GM13976 (cell line): ENCODE results near the gene CHAD.
A peak's percentile ranks its signal among the peaks of the same experiment; 100 is the strongest.

Experiments used
- DNase-seq: peaks from one replicate; pipeline ENCODE4 v3.0.0; 2012; ENCODE audit warnings: low spot score
- in situ Hi-C: fragments of 300-500 bp; cut with MboI; formaldehyde crosslinking; loops from one replicate; pipeline ENCODE4 v1.12.0; 2022; ENCODE audit warnings: low sequenced_read_pairs, mixed read lengths, inconsistent platforms; ENCODE audit not compliant: unreplicated experiment
- TF ChIP-seq, protein P1 (sequence below): IDR thresholded peaks from 2 replicates; pipeline ENCODE4 v1.5.1; 2012; ENCODE audit warnings: borderline replicate concordance, mild to moderate bottlenecking; ENCODE audit not compliant: insufficient read depth; ENCODE audit errors: extremely low read depth, missing control alignments, control extremely low read depth

CHAD gene

DNA sequence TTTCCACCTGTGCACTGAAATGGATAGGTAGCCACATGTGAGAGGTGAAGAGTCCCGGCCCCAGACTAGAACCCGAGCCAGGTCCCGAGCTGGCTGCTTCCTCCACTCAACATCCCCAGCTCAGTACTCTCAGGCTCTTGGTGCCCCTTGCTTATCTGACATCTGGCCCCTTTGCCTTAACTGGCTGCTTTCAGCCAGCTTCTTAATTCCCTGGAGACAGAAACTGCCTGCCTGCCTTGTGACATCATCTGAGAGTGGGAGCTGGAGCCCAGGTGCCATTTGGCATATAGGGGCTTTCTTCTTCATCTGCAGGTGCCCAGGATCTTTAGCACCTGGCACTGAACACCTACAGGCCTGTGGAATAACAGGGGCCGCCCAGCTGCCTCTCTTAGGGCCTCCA, 8.9 kb downstream of the CHAD start:
- DNase-seq, result peak; percentile 7
- in situ Hi-C loops, result no loop called here
- TF ChIP-seq, protein P1, sequence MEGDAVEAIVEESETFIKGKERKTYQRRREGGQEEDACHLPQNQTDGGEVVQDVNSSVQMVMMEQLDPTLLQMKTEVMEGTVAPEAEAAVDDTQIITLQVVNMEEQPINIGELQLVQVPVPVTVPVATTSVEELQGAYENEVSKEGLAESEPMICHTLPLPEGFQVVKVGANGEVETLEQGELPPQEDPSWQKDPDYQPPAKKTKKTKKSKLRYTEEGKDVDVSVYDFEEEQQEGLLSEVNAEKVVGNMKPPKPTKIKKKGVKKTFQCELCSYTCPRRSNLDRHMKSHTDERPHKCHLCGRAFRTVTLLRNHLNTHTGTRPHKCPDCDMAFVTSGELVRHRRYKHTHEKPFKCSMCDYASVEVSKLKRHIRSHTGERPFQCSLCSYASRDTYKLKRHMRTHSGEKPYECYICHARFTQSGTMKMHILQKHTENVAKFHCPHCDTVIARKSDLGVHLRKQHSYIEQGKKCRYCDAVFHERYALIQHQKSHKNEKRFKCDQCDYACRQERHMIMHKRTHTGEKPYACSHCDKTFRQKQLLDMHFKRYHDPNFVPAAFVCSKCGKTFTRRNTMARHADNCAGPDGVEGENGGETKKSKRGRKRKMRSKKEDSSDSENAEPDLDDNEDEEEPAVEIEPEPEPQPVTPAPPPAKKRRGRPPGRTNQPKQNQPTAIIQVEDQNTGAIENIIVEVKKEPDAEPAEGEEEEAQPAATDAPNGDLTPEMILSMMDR, result no peak

DNA sequence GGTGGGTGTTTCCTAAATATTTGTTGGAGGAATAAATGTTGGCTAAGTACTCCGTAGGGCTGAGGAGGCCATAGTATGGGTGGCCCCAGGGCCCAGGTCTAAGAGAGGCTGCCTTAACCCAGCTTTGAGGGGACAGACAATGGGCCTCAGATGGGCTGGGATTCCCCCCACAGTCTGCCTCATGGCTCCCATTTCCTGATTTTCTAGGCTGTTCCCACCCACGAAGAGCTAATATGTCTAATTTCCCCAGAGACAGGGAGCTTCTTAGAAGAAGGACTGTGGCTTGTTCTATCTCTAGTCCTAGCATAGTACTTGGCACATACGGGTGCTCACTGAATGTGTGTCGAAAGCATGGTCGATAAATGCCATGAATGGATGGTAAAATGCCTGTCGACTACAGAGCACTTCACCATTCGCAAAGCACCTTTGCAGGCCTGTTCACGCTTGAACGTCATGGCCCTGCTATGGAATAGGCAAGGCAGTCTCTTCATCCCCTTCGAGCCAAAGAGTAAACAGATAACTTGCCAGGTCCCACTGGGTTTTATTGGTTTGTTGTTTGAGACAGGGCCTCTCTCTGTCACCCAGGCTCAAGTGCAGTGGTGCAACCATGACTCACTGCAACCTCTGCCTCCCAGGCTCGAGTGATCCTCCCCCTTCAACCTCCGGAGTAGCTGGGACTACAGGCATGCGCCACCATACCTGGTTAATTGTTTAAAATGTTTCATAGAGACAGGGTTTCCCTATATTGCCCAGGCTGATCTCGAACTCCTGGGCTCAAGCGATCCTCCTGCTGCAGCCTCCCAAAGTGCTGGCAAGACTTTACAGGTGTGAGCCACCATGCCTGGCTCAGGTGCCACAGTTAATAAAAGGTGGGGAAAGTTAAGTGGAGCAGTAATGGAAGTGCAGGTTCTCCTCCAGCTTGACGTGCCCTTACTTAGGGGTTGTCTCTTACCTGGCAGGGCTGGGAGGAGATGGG, 9.7 kb downstream of the CHAD start:
- in situ Hi-C loops, result no loop called here
- TF ChIP-seq, protein P1, result no peak
- DNase-seq, result no peak

DNA sequence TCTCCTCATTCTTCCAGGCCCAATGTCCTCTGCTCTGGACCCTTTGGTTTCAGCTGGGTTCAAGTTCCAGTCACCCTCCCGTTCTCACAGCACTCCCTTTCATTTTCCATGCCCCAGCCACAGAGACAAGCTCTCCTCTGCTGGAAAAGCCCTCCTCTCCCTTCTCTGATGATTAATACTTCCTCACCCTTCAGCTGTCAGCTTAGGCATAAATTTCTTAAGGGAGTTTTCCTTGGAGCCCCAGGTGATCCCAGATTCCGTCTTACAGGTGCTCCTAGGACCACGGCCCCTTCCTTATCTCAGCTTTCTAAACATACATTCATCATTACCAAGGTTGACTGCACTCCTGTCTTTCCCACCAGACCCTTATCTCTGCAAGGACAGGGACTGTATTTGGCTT, 10.4 kb downstream of the CHAD start:
- TF ChIP-seq, protein P1, result no peak
- in situ Hi-C loops, result no loop called here
- DNase-seq, result no peak

DNA sequence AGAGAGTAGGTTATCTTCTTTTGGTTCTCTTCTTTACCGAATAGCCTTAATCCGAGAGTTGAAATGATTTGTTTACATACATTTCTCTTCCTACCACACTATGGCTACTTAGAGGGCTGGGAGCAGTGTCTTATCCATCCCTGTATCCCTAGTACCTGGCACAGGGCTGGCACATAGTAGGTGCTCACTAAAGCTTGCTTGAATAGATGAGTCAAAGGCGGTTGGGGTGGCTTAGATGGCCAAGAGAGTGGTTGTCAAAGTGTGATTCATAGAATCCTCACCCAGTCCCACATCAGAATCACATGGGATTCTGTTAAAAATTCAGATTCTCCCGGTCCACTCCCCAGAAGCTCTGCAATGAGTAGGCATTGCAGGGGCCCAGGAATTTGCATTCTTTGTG, 11.1 kb downstream of the CHAD start:
- TF ChIP-seq, protein P1, result no peak
- DNase-seq, result no peak
- in situ Hi-C loops, result no loop called here

DNA sequence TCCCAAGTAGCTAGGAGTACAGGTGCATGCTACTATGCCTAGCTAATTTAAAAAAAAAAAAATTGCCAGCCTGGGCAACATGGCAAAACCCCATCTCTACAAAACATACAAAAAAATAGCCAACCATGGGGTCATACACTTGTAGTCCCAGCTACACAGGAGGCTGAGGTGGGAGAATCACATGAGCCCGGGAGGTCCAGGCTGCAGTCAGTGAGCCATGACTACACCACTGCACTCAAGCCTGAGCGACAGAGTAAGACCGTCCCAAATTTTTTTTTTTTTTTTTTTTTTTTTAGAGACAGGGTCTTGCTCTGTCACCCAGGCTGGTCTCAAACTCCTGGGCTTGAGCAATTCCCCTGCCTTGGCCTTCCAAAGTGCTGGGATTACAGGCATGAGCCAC, 14.8 kb downstream of the CHAD start:
- TF ChIP-seq, protein P1, result no peak
- in situ Hi-C loops, result no loop called here
- DNase-seq, result no peak

DNA sequence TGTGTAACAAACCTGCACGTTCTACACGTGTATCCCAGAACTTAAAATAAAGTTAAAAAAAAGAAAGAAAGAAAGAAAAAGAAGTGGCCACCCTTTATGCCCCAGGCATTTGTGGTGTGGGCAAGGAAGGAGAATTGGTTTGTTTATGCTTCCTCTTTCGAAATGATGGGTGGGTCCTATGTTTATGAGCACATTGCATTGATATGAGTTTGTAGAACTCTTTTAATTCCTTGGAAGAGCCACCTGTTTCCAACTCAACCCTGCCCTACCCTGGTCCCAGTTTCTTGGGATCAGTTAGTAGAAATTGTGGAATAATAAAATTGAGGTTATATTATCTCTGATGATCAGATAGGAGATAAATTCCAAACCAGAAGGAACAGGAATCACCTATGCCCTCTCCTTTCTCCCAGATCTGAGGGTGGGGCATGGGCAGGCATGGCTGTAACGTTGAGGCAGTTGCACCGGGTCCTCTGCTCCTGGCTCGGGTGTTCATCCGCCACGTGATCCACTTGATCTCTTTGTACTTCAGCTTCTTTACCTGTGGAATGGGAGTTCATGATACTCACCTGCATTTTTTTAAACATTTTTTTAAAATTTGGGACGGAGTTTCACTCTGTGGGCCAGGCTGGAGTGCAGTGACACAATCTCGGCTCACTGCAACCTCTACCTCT, 15.9 kb downstream of the CHAD start:
- in situ Hi-C loops, result no loop called here
- TF ChIP-seq, protein P1, result no peak

More for the DNA sequence above, 15.9 kb downstream of the CHAD start:
- DNase-seq, result no peak
